RWPE1 (cell line): Measurements from ENCODE around the gene CD24.
"Not testable (repeated sequence)": the region's sequence is repeated elsewhere in the genome, so short reads cannot be mapped to it uniquely, and the experiment has no call there.

Experiments
- CTCF ChIA-PET: fragments of 350-600 bp; sonication (Branson Sonifier 250); formaldehyde crosslinking; extraction: SDS; loops from one replicate; lab custom pipeline; 2021; lab: Yijun Ruan, JAX
- POLR2A ChIA-PET: fragments of 400-600 bp; formaldehyde crosslinking; extraction: SDS; loops from one replicate; lab custom pipeline; 2020; ENCODE audit warnings: antibody characterized with exemption; ENCODE audit not compliant: low non-redundant PET; lab: Yijun Ruan, JAX
- DNase-seq: peaks from one replicate; pipeline ENCODE4 v3.0.0; 2012; ENCODE audit warnings: low spot score
- H3K27ac ChIP-seq: fragments of 450-650 bp; 2 replicates; pipeline ENCODE4 v1.5.1; 2017
- CTCF ChIP-seq: fragments of 450-650 bp; conservative IDR thresholded peaks from 2 replicates; pipeline ENCODE4 v1.5.1; 2017; ENCODE audit warnings: low read depth, mild to moderate bottlenecking

CD24 gene

GRCh38 chr6:106973018-106973835 is 1.3 kb downstream of the CD24 start:
- POLR2A ChIA-PET = no interaction called here
- no peak overlapping the region for H3K27ac ChIP-seq

GRCh38 chr6:106972500-106972899 is 2.0 kb downstream of the CD24 start:
- POLR2A ChIA-PET = no interaction called here
- no peak overlapping the region for H3K27ac ChIP-seq
- no peak for DNase-seq

More at GRCh38 chr6:106973018-106973835, 1.3 kb downstream of the CD24 start:
- CTCF ChIA-PET = interaction anchor here (0.7 to 1.0 kb wide), 2 partner anchors 365 to 413 kb away, joined by 3 read pairs; no protein-coding TSS in a partner anchor
- peak; percentile 34 for DNase-seq
- no peak for TF ChIP-seq CTCF

GRCh38 chr6:106970769-106971168 is 3.8 kb downstream of the CD24 start:
- DNase-seq, POLR2A ChIA-PET, CTCF ChIA-PET, H3K27ac ChIP-seq: not testable (repeated sequence)

More at GRCh38 chr6:106972500-106972899, 2.0 kb downstream of the CD24 start:
- no peak for TF ChIP-seq CTCF
- CTCF ChIA-PET = interaction anchor here (1.0 kb wide), 1 partner anchor 365 kb away, joined by 3 read pairs; no protein-coding TSS in a partner anchor

GRCh38 chr6:106967936-106968555 is 6.5 kb downstream of the CD24 start:
- no peak overlapping the region for H3K27ac ChIP-seq
- no peak for TF ChIP-seq CTCF
- ChIA-PET CTCF (interaction anchor here (0.7 kb wide), 1 partner anchor 43 kb away, joined by 3 read pairs; no protein-coding TSS in a partner anchor), POLR2A (no interaction called here)
- DNase-seq = no peak

GRCh38 chr6:106966671-106967640 is 7.6 kb downstream of the CD24 start:
- DNase-seq = no peak
- ChIA-PET CTCF (interaction anchor here (0.7 kb wide), 1 partner anchor 42 kb away, joined by 3 read pairs; no protein-coding TSS in a partner anchor), POLR2A (no interaction called here)
- no peak for TF ChIP-seq CTCF
- no peak overlapping the region for H3K27ac ChIP-seq

- no peak for DNase-seq
- H3K27ac ChIP-seq = no peak overlapping the region
- CTCF ChIA-PET = interaction anchor here (0.5 kb wide), 1 partner anchor 83 kb away, joined by 3 read pairs; no protein-coding TSS in a partner anchor
- POLR2A ChIA-PET = no interaction called here
- TF ChIP-seq CTCF = no peak
Measured at GRCh38 chr6:106966229-106966628, 8.3 kb downstream of the CD24 start.
